ENCODE measurements around the gene SF1.

SF1 gene

DNA sequence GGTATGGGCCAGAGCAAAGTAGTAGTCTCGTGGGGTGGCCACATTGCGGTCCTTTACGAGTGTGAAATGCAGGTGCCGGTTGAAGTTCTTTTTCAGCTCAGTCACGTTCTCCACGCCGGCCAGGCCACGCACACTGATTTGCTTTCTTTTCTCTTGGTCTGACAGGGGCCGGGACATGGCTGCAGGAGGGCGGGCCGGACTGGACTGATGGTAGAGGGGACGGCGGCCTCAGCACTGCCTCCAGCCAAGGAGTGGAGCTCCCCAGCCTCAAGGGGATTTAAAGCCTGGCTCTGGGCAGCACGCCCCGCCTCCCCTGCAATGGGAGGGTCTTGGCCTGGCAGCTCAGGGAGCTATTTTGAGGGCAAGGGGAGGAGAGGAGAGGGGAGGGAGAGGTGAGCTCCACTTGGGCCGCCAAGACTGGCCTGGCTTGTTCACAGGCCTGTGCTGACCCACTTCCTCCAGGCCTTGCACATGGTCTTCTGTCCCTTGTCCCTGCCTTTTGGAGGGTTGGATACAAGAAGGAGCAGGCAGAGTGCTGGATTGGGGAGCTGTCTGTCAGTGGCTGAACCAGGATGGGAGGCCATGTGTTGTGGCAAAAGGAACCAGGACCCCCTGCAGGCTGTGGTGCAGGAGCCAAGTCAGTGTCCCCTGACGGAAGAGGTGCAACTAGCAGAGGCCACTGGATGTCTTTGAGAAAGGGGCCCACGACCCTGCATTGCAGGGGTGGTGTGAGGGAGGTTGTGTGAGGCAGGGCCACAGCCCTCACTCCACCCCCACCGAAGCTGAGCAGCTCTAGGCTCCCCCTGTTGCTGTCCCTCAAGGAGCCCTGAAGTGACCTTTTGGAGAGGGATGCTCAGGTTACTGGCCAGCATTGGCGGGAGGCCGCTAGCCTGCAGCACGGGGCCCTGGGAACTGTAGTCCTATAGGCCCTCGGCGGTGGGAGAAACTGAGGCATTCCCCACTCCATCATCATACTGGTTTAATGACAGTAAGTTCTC lies 18.3 kb downstream of the SF1 start, which contains the start of gene PYGM:
Gene PYGM (minus strand): TSS at position 253 of the 998 bp plus-strand sequence. CDS start 76 bp downstream, at position 177.
- no peak for DNase-seq

- DNase-seq, result no peak
Measured at GRCh38 chr11:64759131-64759721, 19.1 kb downstream of the SF1 start.

- no peak for DNase-seq
Measured at GRCh38 chr11:64758330-64759079, 19.8 kb downstream of the SF1 start.

GRCh38 chr11:64757549-64758329 lies 20.6 kb downstream of the SF1 start:
- DNase-seq, result no peak

GRCh38 chr11:64755681-64756361 lies 22.5 kb downstream of the SF1 start:
- DNase-seq, result no peak

- no peak for DNase-seq
Measured at GRCh38 chr11:64754919-64755662, 23.3 kb downstream of the SF1 start.

GRCh38 chr11:64754124-64754918 lies 24.0 kb downstream of the SF1 start:
- no peak for DNase-seq

- DNase-seq, result peak; percentile 35
Measured at GRCh38 chr11:64753380-64754123, 24.8 kb downstream of the SF1 start.

- no peak for DNase-seq
Measured at GRCh38 chr11:64753019-64753379, 25.3 kb downstream of the SF1 start.

- DNase-seq, result no peak
Measured at GRCh38 chr11:64752175-64752970, 26.0 kb downstream of the SF1 start.

DNA sequence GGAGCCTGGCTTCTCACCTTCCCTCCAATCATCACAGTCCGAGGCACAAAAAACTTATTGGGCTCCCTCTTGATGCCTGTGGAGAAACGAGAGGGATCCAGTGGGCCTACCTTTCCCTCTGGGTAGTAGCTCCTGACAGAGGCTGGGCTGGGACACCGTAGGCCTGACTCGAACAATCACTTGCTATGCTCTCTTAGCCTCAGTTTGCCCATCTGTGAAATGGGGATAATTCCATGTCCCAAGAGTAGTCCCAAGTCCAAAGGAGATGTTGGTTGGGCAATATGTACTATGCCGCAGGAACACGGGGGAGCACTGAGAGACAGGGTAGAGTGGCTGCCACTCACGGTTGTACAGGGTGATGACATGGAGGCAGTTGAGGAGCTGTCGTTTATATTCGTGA lies 26.8 kb downstream of the SF1 start:
- no peak for DNase-seq

- DNase-seq, result no peak
Measured at GRCh38 chr11:64751136-64751535, 27.2 kb downstream of the SF1 start.

- no peak for DNase-seq
Measured at GRCh38 chr11:64750361-64751054, 27.8 kb downstream of the SF1 start.

- no peak for DNase-seq
Measured at GRCh38 chr11:64747961-64748665, 30.2 kb downstream of the SF1 start.

DNA sequence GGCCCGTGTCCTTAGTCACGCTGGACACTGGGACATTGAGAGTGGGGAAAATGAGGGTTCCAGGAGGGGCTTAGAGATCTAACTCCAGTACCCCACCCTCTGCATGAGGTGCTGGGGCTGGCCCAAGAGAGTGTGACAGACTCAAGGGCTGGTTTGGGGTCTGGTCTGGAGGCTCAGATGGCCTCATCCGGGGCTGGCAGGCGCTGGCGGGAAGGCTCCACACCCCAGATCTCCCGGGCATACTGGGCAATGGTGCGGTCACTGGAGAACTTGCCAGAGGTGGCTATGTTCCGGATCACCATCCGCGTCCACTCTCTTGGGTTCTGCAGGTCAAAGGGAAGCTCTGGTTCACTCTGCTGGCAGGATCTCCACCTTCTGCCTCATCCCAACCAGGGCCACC lies 31.9 kb downstream of the SF1 start:
- no peak for DNase-seq

DNA sequence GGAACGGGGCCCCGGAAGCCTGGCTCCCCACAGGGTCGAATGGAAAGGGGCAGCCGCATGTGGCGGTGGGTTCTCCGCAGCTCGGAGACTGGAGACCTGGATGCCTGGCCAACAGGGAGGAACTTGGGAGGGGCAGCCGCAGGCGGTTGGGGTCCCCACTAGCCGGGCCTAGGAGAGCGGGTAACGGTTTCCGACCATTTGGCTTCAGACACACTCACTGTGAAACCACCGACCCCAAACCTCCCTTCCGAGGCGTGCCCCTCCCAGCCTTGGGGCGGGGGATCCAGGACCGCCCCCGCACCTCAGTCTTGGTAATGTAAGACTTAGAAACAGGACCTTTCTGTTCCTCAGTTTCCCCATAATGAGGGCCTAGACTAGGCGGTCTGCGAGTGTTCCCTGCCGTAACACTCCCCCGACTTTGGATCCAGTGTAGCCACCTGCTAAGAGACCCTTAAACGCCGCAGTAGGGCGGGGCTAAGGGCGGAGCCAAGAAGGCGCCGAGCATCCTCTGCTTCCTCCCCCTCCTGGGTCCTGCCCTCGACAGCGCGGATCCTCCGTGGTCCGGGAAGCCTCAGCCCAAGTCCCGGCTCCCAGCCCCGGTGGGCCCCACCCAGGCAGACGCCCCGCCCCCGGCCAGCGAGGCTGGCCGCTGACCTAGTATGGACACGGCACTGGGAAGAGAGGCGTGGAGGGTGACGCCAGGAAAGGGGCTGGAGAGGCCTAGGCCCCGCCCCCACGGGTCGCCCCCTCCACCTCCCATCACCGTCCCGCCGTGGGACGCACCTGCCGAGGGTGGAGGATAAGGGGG lies 32.6 kb downstream of the SF1 start:
- peak; percentile 92 for DNase-seq

GRCh38 chr11:64745189-64745520 lies 33.2 kb downstream of the SF1 start:
- peak; percentile 95 for DNase-seq
